WERI-Rb-1 (cell line): ENCODE measurements around the gene CHRNB4.
A peak's percentile ranks its signal among the peaks of the same experiment; 100 is the strongest.

ENCODE experiments used
- DNase-seq: peaks from one replicate; pipeline ENCODE4 v3.0.0-alpha.2; 2020
- H3K27ac ChIP-seq: fragments of 250-450 bp; sonication (Bioruptor Pico); 2 replicates; pipeline ENCODE4 v1.5.1; 2020; ENCODE audit warnings: mild to moderate bottlenecking, moderate library complexity
- H3K27me3 ChIP-seq: fragments of 250-450 bp; sonication (Bioruptor Pico); 2 replicates; pipeline ENCODE4 v1.5.1; 2021; ENCODE audit warnings: mild to moderate bottlenecking, low read depth, moderate library complexity; ENCODE audit not compliant: insufficient read depth, severe bottlenecking
- H3K36me3 ChIP-seq: fragments of 250-450 bp; sonication (Bioruptor Pico); 2 replicates; pipeline ENCODE4 v1.5.1; 2020; ENCODE audit warnings: mild to moderate bottlenecking, moderate library complexity
- H3K4me3 ChIP-seq: 2 replicates; pipeline ENCODE4 v1.5.1; 2011; ENCODE audit warnings: low read depth, mild to moderate bottlenecking, control low read depth, low read length
- H3K9me3 ChIP-seq: fragments of 250-450 bp; sonication (Bioruptor Pico); 2 replicates; pipeline ENCODE4 v1.5.1; 2021; ENCODE audit warnings: mild to moderate bottlenecking, moderate library complexity; ENCODE audit not compliant: severe bottlenecking
- TF ChIP-seq, protein P1 (sequence below): IDR thresholded peaks from 2 replicates; pipeline ENCODE4 v1.5.1; 2011; ENCODE audit warnings: low read depth, mild to moderate bottlenecking, control low read depth, inconsistent platforms, low read length

Gene CHRNB4

GRCh38 chr15:78663703-78664102, 22.7 kb upstream of the CHRNB4 start:
- TF ChIP-seq, protein P1, sequence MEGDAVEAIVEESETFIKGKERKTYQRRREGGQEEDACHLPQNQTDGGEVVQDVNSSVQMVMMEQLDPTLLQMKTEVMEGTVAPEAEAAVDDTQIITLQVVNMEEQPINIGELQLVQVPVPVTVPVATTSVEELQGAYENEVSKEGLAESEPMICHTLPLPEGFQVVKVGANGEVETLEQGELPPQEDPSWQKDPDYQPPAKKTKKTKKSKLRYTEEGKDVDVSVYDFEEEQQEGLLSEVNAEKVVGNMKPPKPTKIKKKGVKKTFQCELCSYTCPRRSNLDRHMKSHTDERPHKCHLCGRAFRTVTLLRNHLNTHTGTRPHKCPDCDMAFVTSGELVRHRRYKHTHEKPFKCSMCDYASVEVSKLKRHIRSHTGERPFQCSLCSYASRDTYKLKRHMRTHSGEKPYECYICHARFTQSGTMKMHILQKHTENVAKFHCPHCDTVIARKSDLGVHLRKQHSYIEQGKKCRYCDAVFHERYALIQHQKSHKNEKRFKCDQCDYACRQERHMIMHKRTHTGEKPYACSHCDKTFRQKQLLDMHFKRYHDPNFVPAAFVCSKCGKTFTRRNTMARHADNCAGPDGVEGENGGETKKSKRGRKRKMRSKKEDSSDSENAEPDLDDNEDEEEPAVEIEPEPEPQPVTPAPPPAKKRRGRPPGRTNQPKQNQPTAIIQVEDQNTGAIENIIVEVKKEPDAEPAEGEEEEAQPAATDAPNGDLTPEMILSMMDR, result no peak
- no peak overlapping the region for H3K4me3 ChIP-seq
- H3K9me3 ChIP-seq, result peaks cover 3% of the 10 kb centered on the region
- no peaks in the 10 kb centered on the region for H3K27me3 ChIP-seq
- peak overlapping the region; percentile 50 for H3K27ac ChIP-seq
- DNase-seq, result no peak
- no peaks in the 10 kb centered on the region for H3K36me3 ChIP-seq

DNA sequence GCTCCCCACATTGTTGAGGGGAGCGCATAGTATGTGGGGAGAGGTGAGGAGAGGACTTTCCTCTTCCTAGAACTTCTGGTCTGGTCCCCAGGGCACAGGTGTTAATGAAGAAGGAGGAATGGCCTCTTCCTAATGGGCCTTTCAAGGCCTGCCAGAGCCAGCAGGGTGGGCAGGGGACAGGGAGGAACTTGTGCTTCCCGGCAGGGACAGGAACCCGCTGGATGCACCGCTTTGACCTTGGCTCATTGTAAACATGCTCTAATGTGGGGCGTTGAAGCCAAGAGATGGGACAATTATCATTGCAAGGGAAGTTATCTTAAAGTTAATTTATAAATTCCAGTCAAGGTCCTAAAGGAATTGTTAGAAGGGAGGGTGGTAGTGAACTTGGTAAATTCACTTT, 21.0 kb upstream of the CHRNB4 start:
- no peak overlapping the region for H3K27ac ChIP-seq
- H3K9me3 ChIP-seq, result peaks cover 3% of the 10 kb centered on the region
- no peak for DNase-seq
- H3K4me3 ChIP-seq, result no peak overlapping the region
- TF ChIP-seq, protein P1, result no peak
- no peaks in the 10 kb centered on the region for H3K36me3 ChIP-seq
- no peaks in the 10 kb centered on the region for H3K27me3 ChIP-seq

- no peak for DNase-seq
- H3K9me3 ChIP-seq, result peaks cover 3% of the 10 kb centered on the region
- TF ChIP-seq, protein P1, result no peak
- no peak overlapping the region for H3K4me3 ChIP-seq
- no peak overlapping the region for H3K27ac ChIP-seq
- no peaks in the 10 kb centered on the region for H3K27me3 ChIP-seq
- no peaks in the 10 kb centered on the region for H3K36me3 ChIP-seq
These were observed 20.0 kb upstream of the CHRNB4 start for GRCh38 chr15:78661001-78661400.

GRCh38 chr15:78660584-78660983, 19.6 kb upstream of the CHRNB4 start:
- H3K27me3 ChIP-seq, result no peaks in the 10 kb centered on the region
- H3K9me3 ChIP-seq, result peaks cover 3% of the 10 kb centered on the region
- no peak overlapping the region for H3K27ac ChIP-seq
- no peak overlapping the region for H3K4me3 ChIP-seq
- DNase-seq, result no peak
- TF ChIP-seq, protein P1, result no peak
- no peaks in the 10 kb centered on the region for H3K36me3 ChIP-seq

DNA sequence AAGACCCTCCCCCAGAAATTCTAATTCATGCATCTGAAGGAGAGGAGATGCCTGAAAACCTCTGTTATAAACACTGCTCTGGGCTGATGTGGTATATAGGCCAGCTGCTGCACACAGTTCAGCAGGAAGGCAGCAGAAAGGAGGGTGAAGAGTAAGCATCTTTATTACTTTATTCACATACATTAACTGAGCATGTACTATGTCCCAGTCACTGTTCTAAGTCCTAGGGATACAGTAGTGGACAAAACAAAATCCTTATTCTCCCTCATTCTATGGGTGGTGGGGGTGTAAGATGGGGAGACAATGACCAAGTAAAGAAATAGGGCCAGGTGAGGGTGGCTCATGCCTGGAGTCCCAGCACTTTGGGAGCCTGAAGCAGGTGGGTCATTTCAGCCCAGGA, 17.8 kb upstream of the CHRNB4 start:
- no peaks in the 10 kb centered on the region for H3K36me3 ChIP-seq
- DNase-seq, result no peak
- no peak overlapping the region for H3K4me3 ChIP-seq
- TF ChIP-seq, protein P1, result no peak
- H3K27me3 ChIP-seq, result no peaks in the 10 kb centered on the region
- no peak overlapping the region for H3K27ac ChIP-seq
- H3K9me3 ChIP-seq, result no peaks in the 10 kb centered on the region

DNA sequence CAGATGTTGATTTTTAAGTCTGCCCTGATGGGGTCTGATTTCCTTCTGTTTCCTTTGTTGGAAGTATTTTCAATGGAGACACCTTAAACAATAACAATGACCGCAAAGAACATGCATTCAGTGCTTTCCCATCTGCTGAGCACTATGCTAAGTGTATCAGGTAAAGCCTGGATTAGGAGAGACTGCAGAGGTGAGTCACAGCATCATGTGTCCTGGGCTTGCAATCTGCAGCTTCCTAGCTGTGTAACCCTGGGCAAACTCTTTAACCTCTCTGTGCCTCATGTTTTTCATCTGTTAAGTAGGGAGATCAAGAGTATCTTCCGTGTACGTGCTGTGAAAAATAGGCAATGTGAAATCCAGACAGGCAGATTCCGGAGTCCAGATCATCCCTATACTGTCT, 13.3 kb upstream of the CHRNB4 start:
- DNase-seq, result peak; percentile 50
- H3K27me3 ChIP-seq, result no peaks in the 10 kb centered on the region
- H3K4me3 ChIP-seq, result no peak overlapping the region
- H3K36me3 ChIP-seq, result no peaks in the 10 kb centered on the region
- TF ChIP-seq, protein P1, result no peak
- no peaks in the 10 kb centered on the region for H3K9me3 ChIP-seq
- H3K27ac ChIP-seq, result peak overlapping the region; percentile 63
